HepG2 (cell line): Measurements from ENCODE around the gene HTR7.

Experiments used
- GTF3A ChIP-seq: sonication (generic); formaldehyde crosslinking; conservative IDR thresholded peaks from 2 replicates; pipeline ENCODE4 v1.4.0; 2020; ENCODE audit warnings: mild to moderate bottlenecking, missing genetic modification reagents
- HOXA7 ChIP-seq: sonication (generic); formaldehyde crosslinking; IDR thresholded peaks from 2 replicates; pipeline ENCODE4 v1.8.1; 2022; ENCODE audit warnings: mild to moderate bottlenecking, missing genetic modification reagents, moderate library complexity
- PCBP2 ChIP-seq: fragments of 200-400 bp; formaldehyde crosslinking; optimal IDR thresholded peaks from 2 replicates; pipeline ENCODE3; 2018; ENCODE audit warnings: low read length, low read depth; ENCODE audit not compliant: poor library complexity, severe bottlenecking
- POLR2AphosphoS5 ChIP-seq: IDR thresholded peaks from 2 replicates; pipeline ENCODE4 v1.6.1; 2012; ENCODE audit warnings: low read depth, low read length
- TAF1 ChIP-seq: sonication (generic); formaldehyde crosslinking; IDR thresholded peaks from 2 replicates; pipeline ENCODE4 v1.4.0; 2020; ENCODE audit warnings: missing genetic modification reagents
- TCF7 ChIP-seq: sonication (generic); IDR thresholded peaks from 2 replicates; pipeline ENCODE4 v1.6.1; 2016; ENCODE audit warnings: antibody characterized with exemption, low read depth
- ZIK1 ChIP-seq: sonication (generic); formaldehyde crosslinking; IDR thresholded peaks from 2 replicates; pipeline ENCODE4 v1.5.0; 2020; ENCODE audit warnings: mild to moderate bottlenecking, low read depth, missing genetic modification reagents, borderline replicate concordance
- ZNF256 ChIP-seq: sonication (generic); formaldehyde crosslinking; conservative IDR thresholded peaks from 2 replicates; pipeline ENCODE4 v1.4.0; 2020; ENCODE audit warnings: missing genetic modification reagents
- ZNF670 ChIP-seq: sonication (generic); formaldehyde crosslinking; IDR thresholded peaks from 2 replicates; pipeline ENCODE4 v1.8.0; 2022; ENCODE audit warnings: mild to moderate bottlenecking, missing genetic modification reagents, borderline replicate concordance
- TF ChIP-seq, protein P1 (sequence below): sonication (generic); formaldehyde crosslinking; IDR thresholded peaks from 2 replicates; pipeline ENCODE4 v1.5.0; 2020; ENCODE audit warnings: mild to moderate bottlenecking, missing genetic modification reagents, moderate library complexity
- TF ChIP-seq, protein P2 (sequence below): sonication (generic); formaldehyde crosslinking; IDR thresholded peaks from 2 replicates; pipeline ENCODE4 v1.5.1; 2020; ENCODE audit warnings: mild to moderate bottlenecking, missing genetic modification reagents, borderline replicate concordance

- TF ChIP-seq, protein P1, sequence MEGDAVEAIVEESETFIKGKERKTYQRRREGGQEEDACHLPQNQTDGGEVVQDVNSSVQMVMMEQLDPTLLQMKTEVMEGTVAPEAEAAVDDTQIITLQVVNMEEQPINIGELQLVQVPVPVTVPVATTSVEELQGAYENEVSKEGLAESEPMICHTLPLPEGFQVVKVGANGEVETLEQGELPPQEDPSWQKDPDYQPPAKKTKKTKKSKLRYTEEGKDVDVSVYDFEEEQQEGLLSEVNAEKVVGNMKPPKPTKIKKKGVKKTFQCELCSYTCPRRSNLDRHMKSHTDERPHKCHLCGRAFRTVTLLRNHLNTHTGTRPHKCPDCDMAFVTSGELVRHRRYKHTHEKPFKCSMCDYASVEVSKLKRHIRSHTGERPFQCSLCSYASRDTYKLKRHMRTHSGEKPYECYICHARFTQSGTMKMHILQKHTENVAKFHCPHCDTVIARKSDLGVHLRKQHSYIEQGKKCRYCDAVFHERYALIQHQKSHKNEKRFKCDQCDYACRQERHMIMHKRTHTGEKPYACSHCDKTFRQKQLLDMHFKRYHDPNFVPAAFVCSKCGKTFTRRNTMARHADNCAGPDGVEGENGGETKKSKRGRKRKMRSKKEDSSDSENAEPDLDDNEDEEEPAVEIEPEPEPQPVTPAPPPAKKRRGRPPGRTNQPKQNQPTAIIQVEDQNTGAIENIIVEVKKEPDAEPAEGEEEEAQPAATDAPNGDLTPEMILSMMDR (CRISPR knock-in tag) = no peak
- TF ChIP-seq HOXA7 (CRISPR knock-in tag) (no peak), ZNF670 (CRISPR knock-in tag) (no peak), ZIK1 (no peak), PCBP2 (no peak), TAF1 (CRISPR knock-in tag) (no peak), GTF3A (CRISPR knock-in tag) (no peak), TCF7 (no peak), POLR2AphosphoS5 (no peak), ZNF256 (no peak)
- TF ChIP-seq, protein P2, sequence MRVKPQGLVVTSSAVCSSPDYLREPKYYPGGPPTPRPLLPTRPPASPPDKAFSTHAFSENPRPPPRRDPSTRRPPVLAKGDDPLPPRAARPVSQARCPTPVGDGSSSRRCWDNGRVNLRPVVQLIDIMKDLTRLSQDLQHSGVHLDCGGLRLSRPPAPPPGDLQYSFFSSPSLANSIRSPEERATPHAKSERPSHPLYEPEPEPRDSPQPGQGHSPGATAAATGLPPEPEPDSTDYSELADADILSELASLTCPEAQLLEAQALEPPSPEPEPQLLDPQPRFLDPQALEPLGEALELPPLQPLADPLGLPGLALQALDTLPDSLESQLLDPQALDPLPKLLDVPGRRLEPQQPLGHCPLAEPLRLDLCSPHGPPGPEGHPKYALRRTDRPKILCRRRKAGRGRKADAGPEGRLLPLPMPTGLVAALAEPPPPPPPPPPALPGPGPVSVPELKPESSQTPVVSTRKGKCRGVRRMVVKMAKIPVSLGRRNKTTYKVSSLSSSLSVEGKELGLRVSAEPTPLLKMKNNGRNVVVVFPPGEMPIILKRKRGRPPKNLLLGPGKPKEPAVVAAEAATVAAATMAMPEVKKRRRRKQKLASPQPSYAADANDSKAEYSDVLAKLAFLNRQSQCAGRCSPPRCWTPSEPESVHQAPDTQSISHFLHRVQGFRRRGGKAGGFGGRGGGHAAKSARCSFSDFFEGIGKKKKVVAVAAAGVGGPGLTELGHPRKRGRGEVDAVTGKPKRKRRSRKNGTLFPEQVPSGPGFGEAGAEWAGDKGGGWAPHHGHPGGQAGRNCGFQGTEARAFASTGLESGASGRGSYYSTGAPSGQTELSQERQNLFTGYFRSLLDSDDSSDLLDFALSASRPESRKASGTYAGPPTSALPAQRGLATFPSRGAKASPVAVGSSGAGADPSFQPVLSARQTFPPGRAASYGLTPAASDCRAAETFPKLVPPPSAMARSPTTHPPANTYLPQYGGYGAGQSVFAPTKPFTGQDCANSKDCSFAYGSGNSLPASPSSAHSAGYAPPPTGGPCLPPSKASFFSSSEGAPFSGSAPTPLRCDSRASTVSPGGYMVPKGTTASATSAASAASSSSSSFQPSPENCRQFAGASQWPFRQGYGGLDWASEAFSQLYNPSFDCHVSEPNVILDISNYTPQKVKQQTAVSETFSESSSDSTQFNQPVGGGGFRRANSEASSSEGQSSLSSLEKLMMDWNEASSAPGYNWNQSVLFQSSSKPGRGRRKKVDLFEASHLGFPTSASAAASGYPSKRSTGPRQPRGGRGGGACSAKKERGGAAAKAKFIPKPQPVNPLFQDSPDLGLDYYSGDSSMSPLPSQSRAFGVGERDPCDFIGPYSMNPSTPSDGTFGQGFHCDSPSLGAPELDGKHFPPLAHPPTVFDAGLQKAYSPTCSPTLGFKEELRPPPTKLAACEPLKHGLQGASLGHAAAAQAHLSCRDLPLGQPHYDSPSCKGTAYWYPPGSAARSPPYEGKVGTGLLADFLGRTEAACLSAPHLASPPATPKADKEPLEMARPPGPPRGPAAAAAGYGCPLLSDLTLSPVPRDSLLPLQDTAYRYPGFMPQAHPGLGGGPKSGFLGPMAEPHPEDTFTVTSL (CRISPR knock-in tag) = no peak
Measured at GRCh38 chr10:90784771-90785170, 73.1 kb downstream of the HTR7 start.
